Nephron (organoid): Measurements from ENCODE around the gene KSR2.

Experiments
- H3K27ac Mint-ChIP-seq, 3 experiments: 2 replicates each; pipeline ENCODE4 v1.8.0; 2020; ENCODE audit warnings: mixed read lengths in 3 of 3, mild to moderate bottlenecking in 2 of 3, moderate library complexity in 1 of 3
- H3K27me3 Mint-ChIP-seq: 2 replicates; pipeline ENCODE4 v1.8.0; 2021; ENCODE audit warnings: low read depth, mild to moderate bottlenecking, moderate library complexity, mixed read lengths
- H3K36me3 Mint-ChIP-seq: 2 replicates; pipeline ENCODE4 v1.8.0; 2020; ENCODE audit warnings: low read depth, mixed read lengths
- H3K4me1 Mint-ChIP-seq: 2 replicates; pipeline ENCODE4 v1.8.0; 2020; ENCODE audit warnings: mixed read lengths
- H3K4me3 Mint-ChIP-seq, 3 experiments: 2 replicates each; pipeline ENCODE4 v1.8.0; 2020; ENCODE audit warnings: mild to moderate bottlenecking in 3 of 3, mixed read lengths in 3 of 3, moderate library complexity in 2 of 3
- H3K9me3 Mint-ChIP-seq: 2 replicates; pipeline ENCODE4 v1.8.0; 2020; ENCODE audit warnings: mixed read lengths
- CTCF ChIP-seq, 3 experiments: fragments of 200-600 bp; sonication (generic); IDR thresholded peaks; one replicate each; pipeline ENCODE4 v1.5.0; 2021; ENCODE audit warnings: antibody characterized with exemption in 3 of 3; ENCODE audit not compliant: unreplicated experiment in 3 of 3

Gene KSR2

GRCh38 chr12:117409286-117409685 is 559.5 kb downstream of the KSR2 start:
- Mint-ChIP-seq H3K27ac (no peak overlapping the region), H3K36me3 (no peaks in the 10 kb centered on the region), H3K9me3 (no peaks in the 10 kb centered on the region), H3K4me1 (peaks cover 26% of the 10 kb centered on the region), H3K27me3 (peaks cover 17% of the 10 kb centered on the region), H3K4me3 (no peak overlapping the region)
- TF ChIP-seq CTCF (IDR thresholded peaks at IDR 0.05; ENCODE audit: unreplicated experiment in 3 of 3) = no peak

GRCh38 chr12:117408161-117408791 is 560.5 kb downstream of the KSR2 start:
- TF ChIP-seq CTCF (IDR thresholded peaks at IDR 0.05; ENCODE audit: unreplicated experiment in 3 of 3) = no peak
- Mint-ChIP-seq H3K4me1 (peaks cover 26% of the 10 kb centered on the region), H3K4me3 (no peak overlapping the region), H3K36me3 (no peaks in the 10 kb centered on the region), H3K9me3 (no peaks in the 10 kb centered on the region), H3K27me3 (peaks cover 20% of the 10 kb centered on the region), H3K27ac (peak overlapping the region; percentile 40 to 82 (median 55))

GRCh38 chr12:117404940-117405339 is 563.9 kb downstream of the KSR2 start:
- H3K36me3 Mint-ChIP-seq = no peaks in the 10 kb centered on the region
- TF ChIP-seq CTCF (IDR thresholded peaks at IDR 0.05; ENCODE audit: unreplicated experiment in 3 of 3) = no peak
- H3K4me1 Mint-ChIP-seq = peaks cover 14% of the 10 kb centered on the region
- peaks cover 5% of the 10 kb centered on the region for H3K9me3 Mint-ChIP-seq
- no peak overlapping the region for H3K27ac Mint-ChIP-seq
- H3K27me3 Mint-ChIP-seq = peaks cover 35% of the 10 kb centered on the region
- no peak overlapping the region for H3K4me3 Mint-ChIP-seq

GRCh38 chr12:117404203-117404853 is 564.5 kb downstream of the KSR2 start:
- peaks cover 35% of the 10 kb centered on the region for H3K27me3 Mint-ChIP-seq
- no peak overlapping the region for H3K27ac Mint-ChIP-seq
- TF ChIP-seq CTCF (IDR thresholded peaks at IDR 0.05; ENCODE audit: unreplicated experiment in 3 of 3) = no peak
- H3K4me3 Mint-ChIP-seq = no peak overlapping the region
- peaks cover 5% of the 10 kb centered on the region for H3K9me3 Mint-ChIP-seq
- H3K36me3 Mint-ChIP-seq = no peaks in the 10 kb centered on the region
- peaks cover 14% of the 10 kb centered on the region for H3K4me1 Mint-ChIP-seq

GRCh38 chr12:117403586-117404139 is 565.1 kb downstream of the KSR2 start:
- Mint-ChIP-seq H3K36me3 (no peaks in the 10 kb centered on the region), H3K4me1 (peaks cover 14% of the 10 kb centered on the region), H3K27ac (no peak overlapping the region), H3K9me3 (peaks cover 9% of the 10 kb centered on the region), H3K27me3 (peaks cover 35% of the 10 kb centered on the region), H3K4me3 (no peak overlapping the region)
- TF ChIP-seq CTCF (IDR thresholded peaks at IDR 0.05; ENCODE audit: unreplicated experiment in 3 of 3) = no peak
